HG03565 (cell line): ENCODE data around the gene TMEM247.
"Not testable (repeated sequence)": the region's sequence is repeated elsewhere in the genome, so short reads cannot be mapped to it uniquely, and the experiment has no call there.

Experiments used
- ATAC-seq: cut with Tn5 transposase; IDR thresholded peaks from one replicate; pipeline ENCODE4 v1.9.1; 2021; ENCODE audit warnings: mild to moderate bottlenecking, moderate library complexity; ENCODE audit not compliant: unreplicated experiment

TMEM247 gene

DNA sequence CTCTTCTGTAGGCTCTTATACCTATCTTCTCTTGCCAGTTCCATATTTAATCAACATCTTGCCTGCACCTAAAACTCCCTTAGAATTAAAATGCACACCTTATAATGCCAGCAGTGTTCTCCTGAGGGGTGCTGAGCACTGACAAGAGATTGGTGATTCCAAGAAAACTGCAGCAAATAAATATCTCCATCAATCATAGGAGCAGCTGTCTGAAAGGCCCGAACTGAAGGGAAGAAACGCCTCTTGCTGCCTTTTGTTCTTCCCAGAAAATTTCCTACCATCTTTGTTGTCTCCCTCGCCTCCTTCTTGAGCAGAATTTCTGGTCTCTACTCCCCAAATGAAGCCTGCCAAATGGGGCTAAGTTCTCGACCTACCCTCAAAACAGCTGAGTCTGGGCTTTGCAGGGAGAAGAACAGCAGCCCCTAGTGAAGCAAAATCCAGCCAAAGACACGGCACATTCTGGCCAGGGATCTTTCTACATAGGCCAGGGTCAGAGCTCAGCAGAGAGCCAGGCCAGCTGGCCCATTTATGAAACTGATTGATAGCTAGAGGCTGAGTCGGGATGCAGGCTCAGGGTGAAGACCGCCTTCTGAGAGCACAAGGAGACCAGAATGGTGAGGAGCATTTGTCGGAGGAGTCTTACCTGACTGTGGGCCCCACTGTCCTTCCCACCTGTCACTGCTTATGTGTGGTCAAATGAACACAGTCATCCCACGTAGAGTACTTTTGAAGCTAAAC, 20.4 kb upstream of the TMEM247 start:
- no peak for ATAC-seq

DNA sequence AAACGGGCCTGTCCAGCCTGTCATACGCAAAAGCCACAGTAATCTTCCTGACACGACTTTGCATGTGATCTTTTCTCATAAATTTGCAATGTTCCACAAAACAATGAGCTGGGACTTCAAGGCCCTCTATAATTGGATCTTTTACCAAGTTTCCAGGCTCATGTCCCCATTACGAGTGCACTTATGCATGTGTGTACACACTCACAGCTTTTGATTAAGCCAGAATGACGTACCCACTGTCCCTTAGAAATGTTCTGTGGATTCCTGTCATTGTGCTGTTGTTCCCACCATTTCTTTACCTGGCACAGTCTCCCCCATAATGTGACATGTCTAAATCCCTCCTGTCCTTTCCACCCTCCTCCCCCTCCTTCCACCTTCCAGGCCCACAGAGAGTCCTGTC, 19.7 kb upstream of the TMEM247 start:
- no peak for ATAC-seq

DNA sequence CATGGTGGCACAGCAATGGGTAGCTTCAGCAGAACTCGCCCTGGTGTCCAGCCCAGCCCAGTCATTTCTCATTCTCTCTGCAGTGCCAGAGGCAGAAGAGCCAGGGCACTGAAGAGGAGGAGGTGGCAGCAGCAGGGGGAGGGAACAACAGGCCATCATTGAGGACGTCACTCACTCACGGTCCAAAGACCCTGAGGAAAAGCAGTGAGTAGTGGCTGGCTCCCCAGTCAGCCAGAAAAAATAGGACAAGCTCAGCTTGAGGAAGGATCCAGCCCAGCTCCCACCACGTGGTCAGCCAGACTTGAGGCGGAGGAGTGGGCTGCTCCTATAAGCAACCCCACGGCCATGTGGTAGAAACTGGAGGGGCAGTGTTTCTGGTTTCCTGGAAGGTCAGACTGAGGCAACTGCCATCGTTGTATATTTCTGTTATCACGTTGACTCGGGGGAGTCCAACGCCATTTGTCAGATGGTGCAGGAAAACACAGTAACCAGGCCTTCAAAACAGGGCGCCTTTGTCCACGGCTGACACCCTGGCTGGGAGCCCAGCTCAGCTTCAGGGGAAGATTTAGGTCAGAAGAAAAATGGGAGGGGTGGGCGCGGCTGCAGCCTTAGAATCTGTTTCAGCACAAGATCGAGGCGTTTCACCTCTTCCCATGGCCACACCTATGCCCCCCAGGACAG, 19.0 kb upstream of the TMEM247 start:
- no peak for ATAC-seq

DNA sequence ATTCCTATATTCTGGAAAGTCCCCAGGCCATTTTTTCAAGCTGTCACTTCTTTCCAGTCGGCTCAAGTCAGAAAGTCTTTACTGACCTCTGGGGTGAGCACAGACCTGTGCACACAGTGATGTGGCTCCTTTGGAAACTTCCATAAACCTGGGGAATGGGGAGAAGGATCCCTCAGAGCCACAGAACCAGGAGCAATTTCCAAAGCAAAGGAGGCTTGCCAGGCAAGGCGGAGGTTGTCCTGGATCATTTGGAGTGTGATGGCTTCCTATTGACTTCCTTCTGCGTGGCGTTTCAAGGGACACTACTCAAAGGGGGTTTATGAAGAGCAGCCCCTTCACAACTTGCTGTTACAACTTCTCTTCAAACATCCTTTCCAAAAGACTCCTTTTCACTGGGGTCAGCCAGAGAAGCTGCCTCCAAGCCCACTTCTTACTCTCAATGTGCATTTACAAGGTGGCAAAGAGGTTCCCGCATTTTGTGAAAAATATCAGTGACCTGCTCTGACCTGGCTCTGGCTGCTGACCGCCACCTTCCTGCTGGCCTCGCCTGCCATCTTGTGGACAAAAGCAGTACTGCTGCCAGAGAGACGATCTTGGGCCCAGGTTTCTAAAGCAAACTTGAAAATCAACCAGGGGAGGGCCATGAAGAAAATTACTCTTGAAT, 18.2 kb upstream of the TMEM247 start:
- ATAC-seq: no peak

DNA sequence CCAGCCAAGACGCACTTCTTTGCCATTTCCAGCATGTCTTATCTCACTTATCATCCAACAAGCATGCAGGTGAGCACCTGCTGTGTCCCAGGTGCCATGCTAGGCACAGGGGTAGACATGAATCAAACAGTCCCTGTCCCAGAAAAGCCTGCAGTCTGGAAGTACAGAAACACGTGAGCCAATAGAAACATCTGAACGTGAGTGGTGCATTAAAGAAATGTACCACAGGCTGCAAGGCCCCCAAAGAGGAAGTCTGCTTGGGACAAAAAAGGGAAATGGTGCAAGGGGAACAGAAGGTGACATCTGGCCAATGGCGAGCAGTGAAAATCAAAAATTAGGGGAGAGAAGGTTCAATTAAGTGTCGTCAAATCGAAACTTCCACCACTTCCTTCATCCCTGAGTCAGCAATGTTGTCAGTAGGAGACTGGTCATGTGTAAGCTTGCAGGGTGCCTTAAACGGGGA, 17.6 kb upstream of the TMEM247 start:
- ATAC-seq: no peak

DNA sequence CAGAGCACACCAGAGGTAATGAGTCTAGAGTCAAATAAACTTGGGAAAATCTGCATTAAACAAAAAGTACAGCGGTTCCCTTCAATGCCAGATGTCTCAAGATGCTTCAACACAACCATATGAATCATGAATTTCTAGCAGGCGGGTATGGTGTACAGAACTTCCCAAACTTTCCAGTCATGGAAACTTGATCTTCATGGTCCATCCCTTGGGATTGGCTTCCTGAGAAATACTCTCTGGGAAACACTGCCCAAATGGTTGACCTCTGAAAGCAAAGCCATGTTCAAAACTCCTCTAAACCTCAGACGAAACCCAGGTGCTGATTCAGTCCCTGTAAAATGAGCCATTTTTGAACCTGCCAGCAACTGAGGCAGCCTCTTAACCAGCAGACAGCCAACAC, 16.4 kb upstream of the TMEM247 start:
- no peak for ATAC-seq

DNA sequence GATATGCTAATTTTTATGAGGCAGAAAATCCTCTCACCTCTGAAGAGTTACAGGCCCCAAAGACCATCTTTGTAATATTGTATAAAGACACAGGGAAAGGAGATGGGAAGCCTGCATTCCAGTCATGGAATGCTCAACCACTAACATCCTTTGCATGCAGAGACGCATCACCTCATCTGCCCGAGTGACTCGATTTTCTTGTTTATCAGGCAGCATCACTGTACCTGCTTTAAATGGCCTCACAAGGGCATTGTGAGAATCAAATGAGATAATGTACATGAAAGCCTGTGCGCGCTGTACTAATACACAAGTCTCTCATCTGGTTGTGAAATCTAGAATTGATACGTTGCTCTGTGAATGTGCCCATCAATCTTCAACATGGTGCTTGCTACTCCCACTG, 10.2 kb upstream of the TMEM247 start:
- ATAC-seq: no peak

DNA sequence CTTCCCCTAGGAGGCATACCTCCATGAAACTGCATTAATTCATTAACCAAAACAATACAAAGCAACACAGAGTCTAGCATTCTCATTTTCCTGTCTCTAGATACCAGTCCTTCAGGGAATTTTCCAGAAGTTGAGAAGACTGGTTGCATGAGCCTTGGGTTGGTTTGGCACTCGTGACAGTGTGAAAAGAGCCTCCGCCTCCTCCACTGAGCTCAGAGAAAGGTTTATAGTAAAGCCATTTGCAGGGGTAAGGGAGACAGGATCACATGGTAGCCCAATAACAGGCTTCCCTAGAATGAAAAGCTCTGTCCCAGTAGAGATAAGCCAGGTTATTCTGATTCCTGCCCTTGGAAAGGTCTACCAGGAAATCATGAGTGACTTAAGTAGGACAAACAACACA, 9.7 kb upstream of the TMEM247 start:
- no peak for ATAC-seq

DNA sequence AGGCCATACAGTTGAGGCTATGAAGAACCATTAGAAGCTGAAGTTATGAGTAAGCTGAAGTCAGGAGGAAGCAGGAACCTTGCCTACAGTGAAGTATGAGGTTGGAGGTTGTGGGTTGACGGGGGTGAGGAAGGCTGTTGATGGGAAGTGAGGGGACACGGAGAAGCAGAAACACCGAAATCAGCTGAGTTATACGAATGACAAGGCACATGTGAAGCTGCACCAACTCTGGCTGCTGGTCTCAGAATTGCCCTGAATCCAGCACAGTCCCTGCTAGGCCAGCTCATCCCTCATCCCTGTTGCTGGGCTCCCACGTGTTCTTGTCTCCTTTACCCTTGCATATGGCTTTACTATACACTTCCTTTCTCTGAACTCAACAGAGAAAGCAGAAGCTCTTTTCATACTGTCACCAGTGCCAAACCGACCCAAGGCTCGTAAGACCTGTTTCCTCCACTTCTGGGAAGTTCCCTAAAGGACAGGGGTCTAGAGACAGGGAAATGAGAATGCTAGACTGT, 9.2 kb upstream of the TMEM247 start:
- ATAC-seq: no peak

DNA sequence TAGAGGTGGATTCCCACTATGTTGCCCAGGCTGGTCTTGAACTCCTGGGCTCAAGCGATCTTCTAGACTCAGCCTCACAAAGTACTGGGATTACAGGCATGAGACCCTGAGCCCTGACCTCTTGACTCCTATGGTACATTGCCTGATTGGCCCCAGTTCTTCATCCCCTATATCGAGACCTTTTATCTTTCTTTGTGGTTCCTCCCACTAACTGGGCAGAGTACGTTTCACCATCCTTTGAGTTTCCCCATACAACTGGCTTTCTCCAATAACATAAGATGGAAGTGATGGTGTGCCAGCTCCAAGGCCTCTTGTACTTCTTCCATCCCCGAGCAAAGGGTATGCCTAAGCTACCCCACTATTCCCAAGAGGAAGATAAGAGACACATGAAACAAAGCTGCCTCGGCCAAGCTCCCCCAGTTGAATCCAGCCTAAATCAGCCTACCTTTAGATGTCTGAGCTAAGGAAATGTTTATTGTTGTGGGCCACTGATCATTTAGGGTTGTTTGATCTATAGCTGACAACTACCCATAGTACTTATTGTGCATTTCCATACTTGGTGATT, 8.3 kb upstream of the TMEM247 start:
- ATAC-seq: no peak

DNA sequence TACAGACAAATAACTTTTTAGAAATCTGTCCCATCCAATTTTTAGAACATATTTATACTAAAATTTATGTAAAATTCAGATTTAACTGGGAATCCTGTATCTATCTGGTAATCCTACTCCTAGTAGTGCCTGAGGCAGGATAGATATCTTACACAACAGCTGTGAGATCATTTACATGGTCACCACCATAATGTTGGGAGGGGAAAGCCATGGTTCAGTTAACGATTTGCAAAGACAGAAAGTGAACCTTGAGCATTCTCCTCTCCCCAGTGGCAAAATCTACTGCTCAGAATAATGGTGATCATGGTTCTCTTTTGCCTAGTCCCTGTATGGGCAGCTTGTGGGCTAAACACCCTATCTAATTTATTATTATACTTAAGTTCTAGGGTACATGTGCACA, 7.7 kb upstream of the TMEM247 start:
- no peak for ATAC-seq

DNA sequence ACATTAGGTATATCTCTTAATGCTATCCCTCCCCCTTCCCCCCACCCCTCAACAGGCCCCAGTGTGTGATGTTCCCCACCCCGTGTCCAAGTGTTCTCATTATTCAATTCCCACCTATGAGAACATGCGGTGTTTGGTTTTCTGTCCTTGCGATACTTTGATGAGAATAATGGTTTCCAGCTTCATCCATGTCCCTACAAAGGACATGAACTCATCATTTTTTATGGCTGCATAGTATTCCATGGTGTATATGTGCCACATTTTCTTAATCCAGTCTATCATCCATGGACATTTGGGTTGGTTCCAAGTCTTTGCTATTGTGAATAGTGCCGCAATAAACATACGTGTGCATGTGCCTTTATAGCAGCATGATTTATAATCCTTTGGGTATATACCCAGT, 7.2 kb upstream of the TMEM247 start:
- not testable (repeated sequence) for ATAC-seq

DNA sequence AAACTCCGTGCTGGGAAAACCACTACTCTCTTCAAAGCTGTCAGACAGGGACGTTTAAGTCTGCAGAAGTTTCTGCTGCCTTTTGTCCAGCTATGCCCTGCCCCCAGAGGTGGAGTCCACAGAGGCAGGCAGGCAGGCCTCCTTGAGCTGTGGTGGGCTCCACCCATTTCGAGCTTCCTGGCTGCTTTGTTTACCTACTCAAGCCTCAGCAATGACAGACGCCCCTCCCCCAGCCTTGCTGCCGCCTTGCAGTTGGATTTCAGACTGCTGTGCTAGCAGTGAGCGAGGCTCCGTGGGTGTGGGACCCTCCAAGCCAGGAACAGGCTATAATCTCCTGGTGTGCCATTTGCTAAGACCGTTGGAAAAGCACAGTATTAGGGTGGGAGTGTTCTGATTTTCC, 1.9 kb upstream of the TMEM247 start:
- not testable (repeated sequence) for ATAC-seq

DNA sequence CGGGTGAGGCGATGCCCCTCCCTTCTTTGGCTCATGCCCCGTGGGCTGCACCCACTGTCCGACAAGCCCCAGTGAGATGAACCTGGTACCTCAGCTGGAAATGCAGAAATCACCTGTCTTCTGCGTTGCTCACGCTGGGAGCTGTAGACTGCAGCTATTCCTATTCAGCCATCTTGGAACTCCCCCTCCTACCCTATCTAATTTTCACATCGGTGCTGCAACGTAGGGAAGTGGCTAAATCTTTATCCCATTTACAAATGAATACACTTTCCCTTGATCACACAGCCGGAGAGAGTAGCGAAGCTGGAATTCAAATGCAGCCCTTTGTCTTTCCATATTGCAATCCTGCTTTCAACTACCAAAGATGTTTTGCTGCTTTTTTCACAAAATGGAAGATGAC, 1.4 kb upstream of the TMEM247 start:
- ATAC-seq: no peak

DNA sequence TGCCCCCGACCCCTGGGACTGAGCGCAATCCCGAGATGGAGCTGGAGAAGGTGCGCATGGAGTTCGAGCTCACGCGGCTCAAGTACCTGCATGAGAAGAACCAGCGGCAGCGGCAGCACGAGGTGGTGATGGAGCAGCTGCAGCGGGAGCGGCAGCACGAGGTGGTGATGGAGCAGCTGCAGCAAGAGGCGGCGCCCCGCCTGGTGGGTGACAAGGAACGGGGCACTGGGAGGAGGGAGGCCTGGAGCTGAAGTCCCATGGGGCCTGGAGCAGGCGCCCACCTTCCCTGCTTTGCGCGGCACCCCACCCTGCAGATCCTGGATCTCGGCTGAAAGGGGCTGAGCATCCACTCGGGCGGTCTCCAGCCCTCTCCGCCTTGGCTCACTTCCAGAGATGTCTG, 1.2 kb downstream of the TMEM247 start:
- no peak for ATAC-seq

DNA sequence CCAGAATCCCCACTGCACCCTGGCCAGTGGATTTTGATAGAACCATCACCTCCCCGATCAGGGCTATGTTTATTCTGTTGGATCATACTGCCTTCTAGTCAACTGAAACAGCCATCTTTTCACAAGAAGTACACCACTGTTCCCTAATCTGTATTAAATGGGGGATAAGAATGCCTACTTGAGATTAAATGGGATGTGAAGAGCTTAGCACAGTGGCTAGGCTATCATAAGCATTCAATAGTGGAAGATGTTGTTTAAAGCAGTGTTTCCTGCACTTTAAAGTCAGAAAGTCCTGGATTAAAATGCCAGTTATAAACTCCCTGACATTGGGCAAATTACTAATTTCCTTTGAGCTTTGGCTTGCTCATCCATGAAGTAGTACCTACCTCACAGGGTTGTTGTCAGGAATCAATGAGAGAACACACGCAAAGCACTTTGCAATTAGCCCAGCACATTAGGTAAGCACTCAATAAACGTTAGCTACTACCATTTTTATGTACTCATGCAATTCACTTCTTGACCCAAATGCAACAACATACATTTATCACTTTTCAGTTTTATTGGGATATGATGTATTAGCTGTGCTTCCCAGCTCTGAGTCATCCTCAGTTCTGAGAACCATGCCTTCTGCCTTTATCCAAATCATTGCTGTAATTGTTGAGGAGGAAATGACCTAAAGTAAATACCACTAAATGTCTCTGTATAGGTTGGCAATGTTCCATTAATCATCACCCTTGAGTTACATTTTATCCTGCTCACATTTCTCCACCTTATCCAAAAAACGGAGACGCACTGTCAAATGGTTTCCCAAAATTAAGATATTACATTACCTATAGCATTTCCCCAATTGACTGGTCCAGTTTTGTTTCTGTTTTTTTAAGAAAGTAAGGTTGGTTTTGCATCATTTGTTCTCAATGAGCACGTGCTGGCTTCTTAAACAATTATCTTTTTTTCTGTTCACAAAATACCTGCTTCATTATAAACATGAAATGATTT, 2.1 kb downstream of the TMEM247 start:
- no peak for ATAC-seq

DNA sequence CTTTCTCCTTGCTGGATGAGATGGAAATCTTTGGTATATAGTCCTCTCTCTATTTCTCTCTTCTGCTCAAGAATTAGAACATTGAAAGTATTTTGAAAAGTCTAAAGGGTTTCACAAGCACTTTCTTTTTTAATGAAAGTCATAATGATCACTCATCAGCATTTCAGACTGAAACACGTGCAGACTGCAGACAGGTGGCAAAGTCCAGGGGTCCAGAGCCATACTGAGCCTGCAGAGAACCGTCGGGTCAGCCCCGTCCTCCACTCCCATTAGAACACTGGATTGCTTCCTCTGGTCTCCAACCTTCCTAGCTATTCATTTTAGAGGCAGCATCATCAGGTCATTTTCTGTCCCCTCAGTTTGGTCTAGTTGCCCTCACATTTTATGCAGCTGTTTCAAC, 3.1 kb downstream of the TMEM247 start:
- ATAC-seq: no peak

DNA sequence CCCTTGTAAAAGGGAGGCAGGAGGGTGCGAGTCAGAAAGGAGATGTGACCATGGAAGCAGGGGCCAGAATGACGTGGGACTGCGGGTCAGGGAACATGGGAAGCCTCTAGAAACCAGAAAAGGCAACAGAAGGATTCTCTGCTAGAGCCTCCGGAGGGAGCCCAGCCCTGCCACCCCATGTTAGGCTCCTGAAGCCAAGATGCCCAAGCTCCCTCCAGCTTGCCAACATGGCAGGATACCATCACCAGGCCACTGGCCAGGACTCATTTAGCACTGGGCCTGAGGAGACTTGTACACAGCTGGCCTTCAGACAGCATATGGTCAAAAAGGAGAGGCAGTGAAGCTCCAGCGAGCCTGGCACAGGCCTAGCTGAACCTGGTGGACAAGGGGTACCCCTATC, 5.6 kb downstream of the TMEM247 start:
- no peak for ATAC-seq

DNA sequence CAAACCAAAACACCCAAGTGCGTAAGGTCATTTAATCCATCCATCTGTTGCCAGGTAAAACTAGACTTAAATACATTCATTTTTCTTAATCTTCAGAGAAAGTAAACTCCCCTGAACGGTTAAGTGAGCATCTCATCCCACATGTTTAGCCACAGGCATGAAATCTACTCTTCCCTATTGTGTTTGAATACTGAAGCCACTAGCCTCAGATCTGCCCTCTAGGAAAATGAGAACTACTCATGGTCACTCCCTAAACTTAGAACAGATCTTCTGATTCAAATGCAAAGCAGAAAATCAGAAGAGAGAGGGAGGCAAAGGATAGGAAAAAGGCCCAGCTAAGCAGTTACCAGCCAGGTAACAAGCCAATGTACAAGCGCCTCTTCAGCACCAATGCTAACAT, 7.1 kb downstream of the TMEM247 start:
- ATAC-seq: no peak

DNA sequence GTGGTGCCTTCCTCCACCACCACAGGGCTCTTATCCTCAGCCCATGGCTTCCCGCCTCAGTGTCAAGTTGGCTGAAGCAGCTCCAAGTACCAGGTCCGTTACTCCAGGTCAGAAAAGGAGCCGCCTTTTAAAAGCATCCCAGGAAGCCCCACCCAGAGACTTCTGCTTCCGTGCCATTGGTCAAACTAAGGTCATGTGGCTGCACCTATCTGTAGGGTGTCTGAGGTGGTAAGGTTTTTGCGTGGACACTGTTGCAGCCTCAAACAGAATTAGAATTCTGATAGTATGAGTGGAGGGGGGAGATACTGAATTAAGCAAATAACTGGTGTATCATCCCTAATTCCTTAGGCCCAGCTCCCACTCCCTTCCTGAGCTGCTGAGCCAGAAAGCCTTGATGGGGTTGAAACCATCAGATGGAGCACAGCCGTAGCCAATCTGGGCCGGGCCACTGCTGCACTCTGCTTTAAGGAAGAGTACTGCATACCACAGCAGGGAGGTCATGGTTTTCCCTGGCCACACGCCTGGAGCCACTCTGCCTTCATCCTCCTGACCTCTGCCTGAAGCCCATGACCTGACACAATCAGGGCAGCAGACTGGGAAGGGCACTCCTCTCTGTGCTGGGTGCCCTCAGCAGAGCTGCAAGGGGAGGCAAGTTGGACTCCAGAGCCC, 8.4 kb downstream of the TMEM247 start:
- ATAC-seq: no peak
